Measurements from ENCODE around the gene HNRNPA0. TPM values are rescaled to one million over a fixed set of nuclear protein-coding genes. Genes with fewer than 3 reads are reported as not detected.

The HNRNPA0 gene
- total RNA-seq, 6 donors from 2014 or later: 8.4 to 26.3 (median 14.6) TPM

- no peak for DNase-seq
- Histone ChIP-seq H3K9me3 (no peaks in the 10 kb centered on the region), H3K4me1 (no peaks in the 10 kb centered on the region), H3K27me3 (no peaks in the 10 kb centered on the region), H3K36me3 (no peaks in the 10 kb centered on the region), H3K27ac (no peak overlapping the region), H3K4me3 (no peak overlapping the region)
- TF ChIP-seq POLR2A (IDR thresholded peaks at IDR 0.05) (no peak), CTCF (IDR thresholded peaks at IDR 0.05) (no peak), EP300 (IDR thresholded peaks at IDR 0.05) (no peak), POLR2AphosphoS5 (IDR thresholded peaks at IDR 0.05) (no peak)
- ATAC-seq (ENCODE audit: low FRiP score in 2 of 2): no peak
Observed at GRCh38 chr5:137718611-137719010, 35.6 kb downstream of the HNRNPA0 start.

GRCh38 chr5:137716337-137716736, 37.8 kb downstream of the HNRNPA0 start:
- ATAC-seq (ENCODE audit: low FRiP score in 2 of 2) (no peak), DNase-seq (no peak)
- no peak for TF ChIP-seq POLR2A (IDR thresholded peaks at IDR 0.05)
- TF ChIP-seq EP300 (IDR thresholded peaks at IDR 0.05): no peak
- TF ChIP-seq POLR2AphosphoS5 (IDR thresholded peaks at IDR 0.05): no peak
- TF ChIP-seq CTCF (IDR thresholded peaks at IDR 0.05): no peak
- Histone ChIP-seq H3K4me1 (no peaks in the 10 kb centered on the region), H3K36me3 (no peaks in the 10 kb centered on the region), H3K27ac (no peak overlapping the region), H3K4me3 (no peak overlapping the region), H3K9me3 (no peaks in the 10 kb centered on the region), H3K27me3 (no peaks in the 10 kb centered on the region)
- WGBS, 2 donors: 90 to 94% methylated on average over 3 of the region's 3 CpGs

- TF ChIP-seq POLR2AphosphoS5 (IDR thresholded peaks at IDR 0.05) (no peak), EP300 (IDR thresholded peaks at IDR 0.05) (no peak), CTCF (IDR thresholded peaks at IDR 0.05) (no peak), POLR2A (IDR thresholded peaks at IDR 0.05) (no peak)
- H3K27me3 ChIP-seq: no peaks in the 10 kb centered on the region
- H3K36me3 ChIP-seq: no peaks in the 10 kb centered on the region
- ATAC-seq (ENCODE audit: low FRiP score in 2 of 2) (no peak), DNase-seq (no peak)
- H3K27ac ChIP-seq: no peak overlapping the region
- H3K9me3 ChIP-seq: no peaks in the 10 kb centered on the region
- no peak overlapping the region for H3K4me3 ChIP-seq
- 97% methylated on average over 1 of the region's 1 CpG for WGBS, 2 donors
- H3K4me1 ChIP-seq: no peaks in the 10 kb centered on the region
Observed at GRCh38 chr5:137715456-137715855, 38.7 kb downstream of the HNRNPA0 start.

GRCh38 chr5:137714946-137715345, 39.2 kb downstream of the HNRNPA0 start:
- Histone ChIP-seq H3K9me3 (no peaks in the 10 kb centered on the region), H3K27ac (no peak overlapping the region), H3K27me3 (no peaks in the 10 kb centered on the region), H3K4me3 (no peak overlapping the region), H3K4me1 (no peaks in the 10 kb centered on the region), H3K36me3 (no peaks in the 10 kb centered on the region)
- ATAC-seq (ENCODE audit: low FRiP score in 2 of 2) (no peak), DNase-seq (no peak)
- TF ChIP-seq POLR2A (IDR thresholded peaks at IDR 0.05): no peak
- no peak for TF ChIP-seq EP300 (IDR thresholded peaks at IDR 0.05)
- no peak for TF ChIP-seq CTCF (IDR thresholded peaks at IDR 0.05)
- TF ChIP-seq POLR2AphosphoS5 (IDR thresholded peaks at IDR 0.05): no peak

- no peaks in the 10 kb centered on the region for H3K4me1 ChIP-seq
- DNase-seq (no peak), ATAC-seq (ENCODE audit: low FRiP score in 2 of 2) (no peak)
- H3K27ac ChIP-seq: no peak overlapping the region
- no peaks in the 10 kb centered on the region for H3K9me3 ChIP-seq
- WGBS, 2 donors: 77 to 78% methylated on average over 2 of the region's 2 CpGs
- H3K36me3 ChIP-seq: no peaks in the 10 kb centered on the region
- H3K4me3 ChIP-seq: no peak overlapping the region
- TF ChIP-seq EP300 (IDR thresholded peaks at IDR 0.05): no peak
- TF ChIP-seq POLR2AphosphoS5 (IDR thresholded peaks at IDR 0.05): no peak
- TF ChIP-seq POLR2A (IDR thresholded peaks at IDR 0.05): no peak
- no peak for TF ChIP-seq CTCF (IDR thresholded peaks at IDR 0.05)
- H3K27me3 ChIP-seq: no peaks in the 10 kb centered on the region
Observed at GRCh38 chr5:137714494-137714893, 39.7 kb downstream of the HNRNPA0 start.
